ENCODE data around the gene CPA1.

The CPA1 gene

GRCh38 chr7:130430841-130431666 lies 50.8 kb downstream of the CPA1 start:
- DNase-seq = peak; percentile 87 to 94

- DNase-seq = no peak
Measured at GRCh38 chr7:130432886-130433285, 52.6 kb downstream of the CPA1 start.

GRCh38 chr7:130433301-130433700 lies 53.0 kb downstream of the CPA1 start:
- no peak for DNase-seq

DNA sequence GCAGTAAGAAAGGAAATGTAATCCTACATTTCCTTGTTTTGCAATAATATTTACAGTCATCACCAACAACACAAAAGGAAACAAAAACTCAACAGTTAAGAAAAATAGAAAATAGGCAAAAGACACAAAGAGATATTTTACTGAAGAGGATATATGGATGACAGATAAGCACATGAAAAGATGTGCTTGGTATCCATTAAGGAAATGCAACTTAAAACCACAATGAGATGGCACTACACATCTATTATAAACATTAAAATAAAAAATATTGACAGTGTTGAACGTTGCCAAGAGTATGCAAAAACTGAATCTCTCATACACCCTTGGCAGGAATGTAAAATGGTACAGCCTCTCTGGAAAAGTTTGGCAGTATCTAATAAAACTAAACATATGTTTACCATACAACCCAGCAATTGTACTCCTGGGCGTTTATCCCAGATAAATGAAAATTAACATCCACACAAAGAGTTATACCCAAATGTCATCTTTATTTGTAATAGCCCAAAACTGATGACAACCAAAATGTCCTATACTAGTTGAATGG lies 55.1 kb downstream of the CPA1 start:
- DNase-seq = no peak

DNA sequence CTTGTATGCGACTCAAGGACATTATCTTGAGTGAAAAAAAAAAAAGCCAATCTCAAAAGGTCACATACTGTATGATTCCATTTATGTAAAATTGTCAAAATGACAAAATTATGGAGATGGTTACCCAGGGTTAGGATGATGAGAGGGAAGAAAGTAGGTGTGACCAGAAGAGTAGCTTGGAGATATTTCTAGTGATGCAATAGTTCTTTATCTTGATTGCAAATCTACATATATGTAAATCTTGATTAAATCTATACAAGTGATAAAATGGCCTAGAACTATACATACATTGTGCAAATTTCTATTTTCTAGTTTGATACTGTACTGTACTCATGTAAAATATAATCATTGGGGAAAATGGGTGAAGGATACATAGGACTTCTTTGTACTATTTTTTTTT lies 56.0 kb downstream of the CPA1 start:
- DNase-seq = no peak

Data from NCI-H524 (cell line).